IgD-negative memory B cell (primary cell): ENCODE measurements around the gene NT5E. TPM values are rescaled to one million over a fixed set of nuclear protein-coding genes. Genes with fewer than 3 reads are reported as not detected.
"Not testable (repeated sequence)": the region's sequence is repeated elsewhere in the genome, so short reads cannot be mapped to it uniquely, and the experiment has no call there.

Experiments used
- H3K27ac Mint-ChIP-seq, 3 donors: one replicate each; pipeline ENCODE4 v1.8.0; 2020 to 2022; ENCODE audit warnings: mild to moderate bottlenecking in 3 of 3, mixed read lengths in 3 of 3, moderate library complexity in 1 of 3
- H3K27me3 Mint-ChIP-seq: one replicate; pipeline ENCODE4 v1.8.0; 2021; ENCODE audit warnings: mixed read lengths
- H3K36me3 Mint-ChIP-seq: one replicate; pipeline ENCODE4 v1.8.0; 2020; ENCODE audit warnings: mild to moderate bottlenecking, mixed read lengths
- H3K4me1 Mint-ChIP-seq, 3 donors: one replicate each; pipeline ENCODE4 v1.8.0; 2020 to 2022; ENCODE audit warnings: mixed read lengths in 3 of 3, mild to moderate bottlenecking in 1 of 3
- H3K4me3 Mint-ChIP-seq, 4 donors: one replicate each; pipeline ENCODE4 v1.8.0; 2020 to 2022; ENCODE audit warnings: mild to moderate bottlenecking in 4 of 4, mixed read lengths in 4 of 4, moderate library complexity in 3 of 4
- H3K9me3 Mint-ChIP-seq, 3 donors: one replicate each; pipeline ENCODE4 v1.8.0; 2020 to 2021; ENCODE audit warnings: mixed read lengths in 3 of 3, mild to moderate bottlenecking in 1 of 3
- polyA plus RNA-seq: library from polyadenylated mRNA; unstranded; fragments of 300-500 nt; fragmentation: Illumina TruSeq; gene quantifications from one replicate; pipeline ENCODE4 v1.2.3, GENCODE V29; 2021

NT5E gene
- polyA plus RNA-seq, 1 donor from 2014 or later = 118 TPM

DNA sequence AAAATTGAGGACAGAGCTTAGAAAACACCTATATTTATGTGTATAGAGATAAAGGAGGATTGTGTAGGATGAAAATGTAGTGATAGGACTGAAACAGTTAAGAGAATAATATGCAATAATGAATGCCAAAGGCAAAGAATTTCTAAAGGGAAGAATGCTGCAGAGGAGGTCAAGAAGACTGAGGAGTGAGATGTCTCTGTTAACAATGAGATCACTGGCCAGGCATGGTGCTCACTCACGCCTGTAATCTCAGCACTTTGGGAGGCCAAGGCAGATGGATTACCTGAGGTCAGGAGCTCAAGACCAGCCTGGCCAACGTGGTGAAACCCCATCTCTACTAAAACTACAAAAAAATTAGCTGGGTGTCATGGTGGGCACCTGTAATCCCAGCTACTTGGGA, 74.4 kb downstream of the NT5E start:
- peaks cover 22% of the 10 kb centered on the region for H3K36me3 Mint-ChIP-seq
- H3K27ac Mint-ChIP-seq, H3K4me3 Mint-ChIP-seq, H3K4me1 Mint-ChIP-seq, H3K9me3 Mint-ChIP-seq, H3K27me3 Mint-ChIP-seq: not testable (repeated sequence)

GRCh38 chr6:85537055-85537494, 87.2 kb downstream of the NT5E start:
- Mint-ChIP-seq H3K27ac (no peak overlapping the region), H3K27me3 (no peaks in the 10 kb centered on the region), H3K4me1 (peaks cover 0 to 4% (median 0%) of the 10 kb centered on the region in 3 donors), H3K9me3 (no peaks in the 10 kb centered on the region), H3K4me3 (no peak overlapping the region), H3K36me3 (no peaks in the 10 kb centered on the region)

DNA sequence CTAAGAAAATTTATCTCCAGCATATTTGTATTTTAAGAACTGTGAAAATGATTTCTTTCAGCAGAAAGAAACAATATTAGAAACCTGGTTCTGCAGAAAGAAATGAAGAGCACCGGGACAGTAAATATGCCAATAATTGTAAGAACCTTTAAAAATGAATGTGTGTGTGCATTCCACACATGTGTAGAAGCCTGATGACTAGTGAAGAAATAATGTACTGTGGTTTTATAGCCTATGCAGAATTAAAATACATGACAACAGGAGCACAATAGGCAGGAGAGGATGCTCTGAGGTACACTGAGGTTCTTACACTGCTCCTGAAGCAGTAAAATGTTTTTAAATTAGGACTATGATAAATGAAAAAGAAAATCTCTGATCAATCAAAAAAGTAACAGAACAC, 94.9 kb downstream of the NT5E start:
- Mint-ChIP-seq H3K27ac (no peak overlapping the region), H3K4me1 (no peaks in the 10 kb centered on the region), H3K36me3 (peaks cover 11% of the 10 kb centered on the region), H3K27me3 (no peaks in the 10 kb centered on the region), H3K9me3 (peaks cover 0 to 4% (median 3%) of the 10 kb centered on the region in 3 donors), H3K4me3 (no peak overlapping the region)

Other genes starting within 250 kb of the NT5E start
- 32.8 TPM for gene SNX14, start 143.8 kb downstream of the NT5E start, polyA plus RNA-seq
- gene SYNCRIP, start 192.8 kb downstream of the NT5E start, polyA plus RNA-seq = 69.4 TPM